Activated CD8-positive, alpha-beta T cell treated with anti-CD3 and anti-CD28 coated beads, Interleukin-2, amount 10 ng/mL, durations not matched to agents 7 days and 5 days (primary cell): Measurements from ENCODE around the gene MACROD2. TPM values are rescaled to one million over a fixed set of nuclear protein-coding genes. Genes with fewer than 3 reads are reported as not detected.

Experiments used
- ATAC-seq: fragments of 150-1000 bp; cut with Tn5 transposase; one replicate; pipeline ENCODE4 v1.10.0; 2021; ENCODE audit warnings: moderate library complexity
- CTCF ChIA-PET: fragments of 350-600 bp; sonication (Branson Sonifier 250); formaldehyde crosslinking; loops from one replicate; lab custom pipeline; 2021; ENCODE audit warnings: antibody characterized with exemption; lab: Charles Lee
- POLR2A ChIA-PET: fragments of 350-600 bp; sonication (Branson Sonifier 250); formaldehyde crosslinking; loops from one replicate; lab custom pipeline; 2021; ENCODE audit warnings: antibody characterized with exemption; lab: Charles Lee
- DNase-seq: peaks from one replicate; pipeline ENCODE4 v3.0.0-alpha.2; 2020
- H3K27ac Mint-ChIP-seq: one replicate; pipeline ENCODE4 v1.8.0; 2021; ENCODE audit warnings: mild to moderate bottlenecking, mixed read lengths
- H3K27me3 Mint-ChIP-seq: one replicate; pipeline ENCODE4 v1.8.0; 2021; ENCODE audit warnings: low read depth, mixed read lengths
- H3K36me3 Mint-ChIP-seq: one replicate; pipeline ENCODE4 v1.8.0; 2021; ENCODE audit warnings: low read depth, mixed read lengths
- H3K4me1 Mint-ChIP-seq: one replicate; pipeline ENCODE4 v1.8.0; 2021; ENCODE audit warnings: low read depth, mixed read lengths
- H3K4me3 Mint-ChIP-seq: one replicate; pipeline ENCODE4 v1.8.0; 2021; ENCODE audit warnings: mild to moderate bottlenecking, mixed read lengths
- H3K9me3 Mint-ChIP-seq: one replicate; pipeline ENCODE4 v1.8.0; 2022; ENCODE audit warnings: mixed read lengths; ENCODE audit not compliant: insufficient read depth
- total RNA-seq, 2 experiments: library from RNA; stranded (reverse); gene quantifications; one replicate each; pipeline ENCODE4 v1.2.3, GENCODE V29; 2021

MACROD2 gene
- total RNA-seq, 2 experiments from 2014 or later, result 0.08 TPM; not detected in 1

DNA sequence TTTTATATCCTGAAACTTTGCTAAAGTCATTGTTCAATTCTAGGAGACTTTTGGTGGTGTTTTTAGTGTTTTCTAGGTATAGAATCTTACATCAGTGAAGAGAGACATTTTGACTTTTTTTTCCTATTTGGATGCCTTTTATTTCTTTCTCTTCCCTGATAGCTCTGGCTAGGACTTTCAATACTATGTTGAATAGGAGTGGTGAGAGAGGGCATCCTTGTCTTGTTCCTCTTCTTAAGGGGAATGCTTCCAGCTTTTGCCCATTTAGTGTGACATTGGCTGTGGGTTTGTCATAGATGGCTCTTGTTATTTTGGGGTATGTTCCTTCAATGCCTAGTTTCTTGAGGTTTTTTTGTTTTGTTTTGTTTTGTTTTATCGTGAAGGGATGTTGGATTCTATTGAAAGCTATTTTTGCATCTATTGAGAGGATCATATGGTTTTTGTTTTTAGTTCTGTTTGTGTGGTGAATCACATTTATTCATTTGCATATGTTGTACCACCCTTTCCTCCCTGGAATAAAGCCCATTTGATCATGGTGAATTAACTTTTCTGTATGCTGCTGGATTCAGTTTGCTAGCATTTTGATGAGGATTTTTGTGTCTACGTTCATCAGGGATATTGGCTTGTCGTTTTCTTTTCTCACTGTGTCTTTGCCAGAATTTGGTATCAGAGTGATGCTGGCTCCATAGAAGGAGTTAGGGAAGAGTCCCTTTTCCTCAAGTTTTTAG, 882.1 kb downstream of the MACROD2 start:
- no peak overlapping the region for H3K27ac Mint-ChIP-seq
- H3K36me3 Mint-ChIP-seq, result no peaks in the 10 kb centered on the region
- DNase-seq (no peak), ATAC-seq (no peak)
- H3K4me1 Mint-ChIP-seq, result no peaks in the 10 kb centered on the region
- no peaks in the 10 kb centered on the region for H3K27me3 Mint-ChIP-seq
- POLR2A ChIA-PET, result no interaction called here
- no peak overlapping the region for H3K4me3 Mint-ChIP-seq
- CTCF ChIA-PET, result no interaction called here
- H3K9me3 Mint-ChIP-seq, result no peaks in the 10 kb centered on the region

DNA sequence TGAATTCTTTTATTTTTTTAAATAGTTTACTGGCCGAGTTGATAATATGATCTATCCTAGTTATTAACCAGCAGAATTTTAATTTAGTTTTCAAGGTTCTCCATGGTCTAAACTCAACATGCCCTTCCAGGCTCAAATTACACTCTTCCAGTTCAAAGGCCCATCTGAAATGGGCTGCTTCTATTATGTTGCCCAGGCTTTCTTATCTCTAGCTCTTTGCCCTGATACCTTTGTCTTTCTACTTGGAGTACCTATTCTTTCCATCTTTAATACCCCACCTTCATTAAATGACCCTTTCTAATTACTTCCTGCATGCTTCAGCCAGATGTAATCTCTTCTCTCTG, 883.3 kb downstream of the MACROD2 start:
- H3K27me3 Mint-ChIP-seq, result no peaks in the 10 kb centered on the region
- no peaks in the 10 kb centered on the region for H3K9me3 Mint-ChIP-seq
- POLR2A ChIA-PET, result no interaction called here
- no peak for ATAC-seq
- no peaks in the 10 kb centered on the region for H3K4me1 Mint-ChIP-seq
- H3K27ac Mint-ChIP-seq, result no peak overlapping the region
- H3K36me3 Mint-ChIP-seq, result no peaks in the 10 kb centered on the region
- no peak for DNase-seq
- H3K4me3 Mint-ChIP-seq, result no peak overlapping the region
- CTCF ChIA-PET, result no interaction called here

DNA sequence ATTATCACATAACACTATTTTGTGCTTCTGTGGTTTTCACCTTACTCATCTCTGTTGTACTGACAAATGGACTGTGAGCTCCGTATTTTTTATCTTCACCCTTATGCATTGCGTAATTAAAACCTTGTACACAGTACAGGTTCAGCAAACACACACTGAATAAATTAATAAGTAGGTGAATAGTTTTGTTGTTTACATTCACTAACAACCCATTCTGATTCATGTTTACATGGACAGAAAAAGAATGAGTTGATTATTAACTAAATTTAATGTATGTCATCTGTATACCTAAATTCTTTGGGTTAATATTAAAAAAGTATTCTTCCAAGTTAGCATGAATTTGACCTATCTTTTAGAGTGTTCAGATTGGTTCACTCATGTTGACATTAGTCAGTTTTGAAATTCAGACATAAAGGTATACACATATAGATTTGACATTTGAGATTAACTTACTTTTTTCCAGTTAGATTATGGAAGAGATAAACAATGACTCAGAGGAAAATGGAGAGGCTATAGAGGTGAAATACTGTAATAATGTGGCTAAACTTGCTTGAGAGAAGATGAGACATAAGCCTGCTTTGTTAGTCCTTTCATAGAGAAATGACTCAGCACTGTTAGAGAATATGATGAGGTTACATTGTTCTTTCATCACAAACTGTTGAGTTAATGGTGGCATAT, 883.8 kb downstream of the MACROD2 start:
- no peak for ATAC-seq
- no peak for DNase-seq
- CTCF ChIA-PET, result no interaction called here
- Mint-ChIP-seq H3K27ac (no peak overlapping the region), H3K27me3 (no peaks in the 10 kb centered on the region), H3K4me3 (no peak overlapping the region), H3K36me3 (no peaks in the 10 kb centered on the region), H3K4me1 (no peaks in the 10 kb centered on the region), H3K9me3 (no peaks in the 10 kb centered on the region)
- POLR2A ChIA-PET, result no interaction called here

DNA sequence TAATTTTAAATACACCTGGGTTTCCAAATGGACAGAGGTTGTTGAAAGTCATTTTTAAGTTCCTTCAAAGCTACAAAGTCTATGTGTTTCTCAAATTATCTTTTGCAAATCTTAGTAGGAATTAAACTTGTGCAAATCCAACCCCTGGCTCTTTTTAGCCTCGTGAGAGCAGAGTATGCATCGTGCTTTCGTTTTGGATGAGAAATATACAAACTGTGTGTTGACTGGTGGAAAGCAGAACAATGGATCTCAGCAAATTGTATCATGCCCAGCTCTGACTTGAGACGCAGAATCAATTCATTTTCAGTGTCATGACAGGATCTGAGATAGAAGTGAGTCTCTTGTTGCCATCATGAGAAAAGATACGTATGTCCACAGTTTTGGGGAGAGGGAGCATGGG, 884.5 kb downstream of the MACROD2 start:
- no peak for DNase-seq
- ATAC-seq, result no peak
- Mint-ChIP-seq H3K27ac (no peak overlapping the region), H3K4me3 (no peak overlapping the region), H3K27me3 (no peaks in the 10 kb centered on the region), H3K9me3 (no peaks in the 10 kb centered on the region), H3K4me1 (no peaks in the 10 kb centered on the region), H3K36me3 (no peaks in the 10 kb centered on the region)
- ChIA-PET CTCF (no interaction called here), POLR2A (no interaction called here)

DNA sequence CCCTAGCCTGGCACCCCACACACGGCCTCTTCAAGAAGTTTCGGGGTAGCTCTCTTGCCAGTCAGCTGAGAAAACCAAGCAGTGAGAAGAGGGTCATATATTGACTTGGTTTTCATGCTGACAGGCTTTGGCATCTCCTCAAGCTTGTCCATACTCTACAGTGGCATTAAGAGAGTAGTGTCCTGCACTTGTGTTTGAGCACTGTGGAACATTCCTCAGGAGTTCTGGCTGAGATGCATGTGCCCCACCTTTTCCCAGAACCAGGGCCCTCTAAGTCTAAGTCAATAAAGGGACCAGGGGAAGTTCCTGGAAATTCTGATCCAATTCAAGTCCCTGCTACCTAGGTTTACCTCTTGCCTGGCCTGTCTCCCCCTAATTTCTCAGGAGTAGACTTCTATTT, 886.2 kb downstream of the MACROD2 start:
- Mint-ChIP-seq H3K27ac (no peak overlapping the region), H3K4me1 (no peaks in the 10 kb centered on the region), H3K27me3 (no peaks in the 10 kb centered on the region), H3K9me3 (no peaks in the 10 kb centered on the region), H3K4me3 (no peak overlapping the region), H3K36me3 (no peaks in the 10 kb centered on the region)
- no peak for ATAC-seq
- CTCF ChIA-PET, result no interaction called here
- DNase-seq, result no peak
- POLR2A ChIA-PET, result no interaction called here

DNA sequence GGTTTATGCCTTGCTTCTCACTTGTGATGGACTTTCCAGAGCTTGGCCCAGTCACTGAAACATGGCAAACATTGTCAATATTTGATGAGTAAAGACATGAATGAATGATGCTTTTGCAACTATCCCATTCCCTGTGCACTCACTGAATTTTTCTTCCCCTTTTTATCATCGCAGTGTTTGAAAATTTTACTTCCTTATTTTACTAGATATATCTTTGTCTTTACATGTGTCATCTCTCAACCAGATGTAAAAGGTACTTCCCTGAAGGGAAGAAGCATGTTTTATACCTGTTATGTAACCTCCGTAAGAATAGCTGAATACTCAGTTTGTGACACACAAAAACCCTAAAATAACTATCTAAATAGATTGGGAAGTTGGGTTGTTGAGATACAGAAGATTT, 886.8 kb downstream of the MACROD2 start:
- ATAC-seq (no peak), DNase-seq (no peak)
- H3K4me3 Mint-ChIP-seq, result no peak overlapping the region
- H3K27me3 Mint-ChIP-seq, result no peaks in the 10 kb centered on the region
- H3K36me3 Mint-ChIP-seq, result no peaks in the 10 kb centered on the region
- ChIA-PET CTCF (no interaction called here), POLR2A (no interaction called here)
- H3K9me3 Mint-ChIP-seq, result no peaks in the 10 kb centered on the region
- H3K4me1 Mint-ChIP-seq, result no peaks in the 10 kb centered on the region
- no peak overlapping the region for H3K27ac Mint-ChIP-seq

DNA sequence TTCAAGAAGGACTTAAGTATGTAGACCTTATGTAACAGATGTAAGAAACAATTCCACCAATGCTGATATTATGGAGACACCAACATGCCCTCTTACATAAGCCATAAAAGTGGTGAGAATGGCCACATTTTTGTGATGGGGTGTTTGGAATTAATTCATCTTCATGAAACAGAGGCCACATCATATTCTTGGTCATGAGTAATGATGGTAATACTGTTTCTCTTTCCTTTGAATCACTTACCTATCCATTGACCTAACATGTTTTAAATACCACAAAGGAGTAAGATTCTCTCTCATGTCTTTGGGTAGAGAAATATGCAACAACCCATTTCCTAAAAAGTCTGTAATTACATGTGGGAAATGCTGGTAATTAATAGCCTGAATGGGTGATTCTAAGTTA, 887.5 kb downstream of the MACROD2 start:
- Mint-ChIP-seq H3K27ac (no peak overlapping the region), H3K27me3 (no peaks in the 10 kb centered on the region), H3K36me3 (no peaks in the 10 kb centered on the region), H3K9me3 (no peaks in the 10 kb centered on the region), H3K4me3 (no peak overlapping the region), H3K4me1 (no peaks in the 10 kb centered on the region)
- POLR2A ChIA-PET, result no interaction called here
- no peak for DNase-seq
- CTCF ChIA-PET, result no interaction called here
- ATAC-seq, result no peak

DNA sequence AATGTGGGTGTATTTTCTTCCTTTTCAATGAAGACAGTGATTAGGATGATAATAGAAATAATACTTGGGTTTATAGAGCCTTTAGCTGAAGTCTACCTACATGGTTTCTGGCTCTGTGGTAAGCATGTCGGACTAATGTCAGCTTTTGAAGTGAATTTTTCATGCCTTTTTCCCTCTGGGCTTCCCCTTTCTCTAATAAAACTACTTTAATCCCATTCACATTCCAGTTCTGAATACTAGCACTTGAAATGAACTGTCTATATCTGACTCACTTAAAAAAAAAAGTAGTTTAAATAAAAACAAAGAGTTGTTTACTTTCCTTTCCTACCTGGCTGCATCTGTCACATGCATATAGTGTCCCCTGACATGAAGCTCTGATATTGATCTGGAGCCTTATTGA, 888.0 kb downstream of the MACROD2 start:
- no peak for DNase-seq
- POLR2A ChIA-PET, result no interaction called here

DNA sequence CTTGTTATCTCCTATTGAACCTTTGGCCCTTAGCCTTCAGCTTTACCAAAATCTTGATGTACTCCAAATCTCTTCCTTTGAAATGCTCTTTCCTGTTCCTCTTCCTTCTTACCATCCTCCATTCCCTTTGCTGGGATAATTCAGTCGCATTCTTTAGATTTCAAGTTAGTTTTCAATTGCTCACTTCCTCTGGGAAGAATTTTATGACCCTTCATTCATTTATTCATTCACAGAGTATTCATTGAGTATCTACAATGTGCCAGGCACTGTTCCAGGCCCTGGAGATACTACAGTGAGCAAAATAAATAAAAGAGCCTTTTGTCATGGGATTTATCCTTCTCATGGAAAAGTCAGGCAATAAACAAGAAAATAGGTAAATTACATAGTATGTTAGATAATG, 890.3 kb downstream of the MACROD2 start:
- ChIA-PET POLR2A (no interaction called here), CTCF (no interaction called here)
- H3K36me3 Mint-ChIP-seq, result no peaks in the 10 kb centered on the region
- no peaks in the 10 kb centered on the region for H3K9me3 Mint-ChIP-seq
- DNase-seq (no peak), ATAC-seq (no peak)
- H3K4me3 Mint-ChIP-seq, result no peak overlapping the region
- no peak overlapping the region for H3K27ac Mint-ChIP-seq
- no peaks in the 10 kb centered on the region for H3K27me3 Mint-ChIP-seq
- no peaks in the 10 kb centered on the region for H3K4me1 Mint-ChIP-seq

More for the DNA sequence above, 888.0 kb downstream of the MACROD2 start:
- H3K9me3 Mint-ChIP-seq, result no peaks in the 10 kb centered on the region
- no peaks in the 10 kb centered on the region for H3K36me3 Mint-ChIP-seq
- CTCF ChIA-PET, result no interaction called here
- no peak overlapping the region for H3K27ac Mint-ChIP-seq
- H3K27me3 Mint-ChIP-seq, result no peaks in the 10 kb centered on the region
- no peak for ATAC-seq
- no peaks in the 10 kb centered on the region for H3K4me1 Mint-ChIP-seq
- H3K4me3 Mint-ChIP-seq, result no peak overlapping the region

DNA sequence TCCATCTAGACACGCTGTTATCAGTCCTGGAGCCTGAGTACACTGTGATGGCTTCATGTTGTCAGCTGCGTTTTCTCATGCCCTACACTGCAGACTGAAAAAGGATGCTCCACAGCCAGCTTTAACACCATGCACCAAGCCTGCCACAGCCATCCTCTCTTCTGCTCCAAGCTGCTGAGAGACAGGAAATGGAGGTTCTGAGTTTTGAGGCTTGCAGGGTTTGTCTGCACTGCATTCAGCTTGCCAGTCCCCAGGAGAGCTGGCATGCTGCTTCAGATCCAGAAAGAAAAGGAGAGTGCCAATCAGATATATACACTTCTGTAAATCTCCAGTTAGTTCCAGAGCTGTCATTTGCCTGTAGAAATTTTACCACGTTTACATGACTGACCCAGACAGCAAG, 892.8 kb downstream of the MACROD2 start:
- H3K4me3 Mint-ChIP-seq, result no peak overlapping the region
- no peaks in the 10 kb centered on the region for H3K27me3 Mint-ChIP-seq
- no peak for DNase-seq
- no peaks in the 10 kb centered on the region for H3K4me1 Mint-ChIP-seq
- ChIA-PET POLR2A (no interaction called here), CTCF (no interaction called here)
- no peak overlapping the region for H3K27ac Mint-ChIP-seq
- ATAC-seq, result no peak
- H3K9me3 Mint-ChIP-seq, result no peaks in the 10 kb centered on the region
- H3K36me3 Mint-ChIP-seq, result no peaks in the 10 kb centered on the region

DNA sequence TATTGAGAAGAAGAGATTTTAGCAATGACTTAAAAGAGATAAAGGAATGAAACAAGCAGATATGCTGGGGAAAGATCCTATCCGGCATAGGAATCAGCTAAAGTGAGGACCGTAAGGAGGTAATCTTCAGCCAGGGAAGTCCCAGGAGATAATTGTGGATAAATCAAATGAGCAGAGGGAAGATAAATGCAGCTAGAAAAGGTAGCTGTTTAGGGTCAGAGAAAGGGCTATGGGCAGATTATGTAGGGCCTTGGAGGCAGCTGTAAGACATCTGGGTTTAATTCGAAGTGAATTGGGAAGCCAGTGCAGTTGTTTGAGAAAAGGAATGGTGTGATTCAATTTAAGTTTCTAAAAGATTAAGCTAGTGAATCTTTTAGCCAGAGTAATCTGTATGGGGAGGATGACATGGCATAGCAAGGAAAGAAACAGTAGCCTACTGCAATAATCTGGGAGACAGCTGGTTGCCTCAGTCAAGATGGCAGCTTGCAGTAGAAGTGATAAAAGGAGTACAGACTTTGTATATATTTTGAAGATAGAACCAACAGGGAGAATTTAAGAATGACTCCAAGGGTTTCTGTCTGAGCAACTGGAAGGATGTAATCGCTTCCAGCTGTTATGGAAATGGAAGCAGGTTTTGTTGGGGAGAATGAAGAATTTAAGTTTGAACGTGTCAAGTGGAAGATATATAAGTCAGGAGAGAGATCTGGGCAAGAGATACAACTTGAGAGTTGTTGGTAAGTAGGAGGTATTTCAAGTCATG, 894.4 kb downstream of the MACROD2 start:
- ChIA-PET POLR2A (no interaction called here), CTCF (no interaction called here)
- ATAC-seq, result no peak
- Mint-ChIP-seq H3K36me3 (no peaks in the 10 kb centered on the region), H3K4me3 (no peak overlapping the region), H3K27ac (no peak overlapping the region), H3K9me3 (no peaks in the 10 kb centered on the region), H3K27me3 (no peaks in the 10 kb centered on the region), H3K4me1 (no peaks in the 10 kb centered on the region)
- DNase-seq, result no peak

DNA sequence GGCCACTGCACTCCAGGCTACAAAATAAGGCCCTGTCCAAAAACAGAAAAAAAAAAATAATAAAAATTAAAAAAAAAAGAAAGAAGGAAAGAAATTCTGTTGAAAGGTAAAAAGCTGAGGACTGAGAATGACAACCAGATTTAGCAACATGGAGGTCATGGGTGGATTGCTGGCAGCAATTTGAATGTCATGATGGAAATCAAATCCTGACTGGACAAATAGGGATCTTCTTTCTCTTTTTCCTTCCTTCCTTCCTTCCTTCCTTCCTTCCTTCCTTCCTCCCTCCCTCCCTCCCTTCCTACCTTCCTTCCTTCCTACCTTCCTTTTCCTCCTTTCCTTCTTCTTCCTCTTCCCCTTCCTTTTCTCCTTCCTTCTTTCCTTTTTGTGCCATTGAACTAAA, 895.4 kb downstream of the MACROD2 start:
- DNase-seq (no peak), ATAC-seq (no peak)
- H3K4me3 Mint-ChIP-seq, result no peak overlapping the region
- H3K27ac Mint-ChIP-seq, result no peak overlapping the region
- no peaks in the 10 kb centered on the region for H3K36me3 Mint-ChIP-seq
- POLR2A ChIA-PET, result no interaction called here
- CTCF ChIA-PET, result no interaction called here
- H3K4me1 Mint-ChIP-seq, result no peaks in the 10 kb centered on the region
- no peaks in the 10 kb centered on the region for H3K27me3 Mint-ChIP-seq
- H3K9me3 Mint-ChIP-seq, result no peaks in the 10 kb centered on the region
